ENCODE measurements around the gene NATD1.
"Not testable (repeated sequence)": the region's sequence is repeated elsewhere in the genome, so short reads cannot be mapped to it uniquely, and the experiment has no call there.

The NATD1 gene

DNA sequence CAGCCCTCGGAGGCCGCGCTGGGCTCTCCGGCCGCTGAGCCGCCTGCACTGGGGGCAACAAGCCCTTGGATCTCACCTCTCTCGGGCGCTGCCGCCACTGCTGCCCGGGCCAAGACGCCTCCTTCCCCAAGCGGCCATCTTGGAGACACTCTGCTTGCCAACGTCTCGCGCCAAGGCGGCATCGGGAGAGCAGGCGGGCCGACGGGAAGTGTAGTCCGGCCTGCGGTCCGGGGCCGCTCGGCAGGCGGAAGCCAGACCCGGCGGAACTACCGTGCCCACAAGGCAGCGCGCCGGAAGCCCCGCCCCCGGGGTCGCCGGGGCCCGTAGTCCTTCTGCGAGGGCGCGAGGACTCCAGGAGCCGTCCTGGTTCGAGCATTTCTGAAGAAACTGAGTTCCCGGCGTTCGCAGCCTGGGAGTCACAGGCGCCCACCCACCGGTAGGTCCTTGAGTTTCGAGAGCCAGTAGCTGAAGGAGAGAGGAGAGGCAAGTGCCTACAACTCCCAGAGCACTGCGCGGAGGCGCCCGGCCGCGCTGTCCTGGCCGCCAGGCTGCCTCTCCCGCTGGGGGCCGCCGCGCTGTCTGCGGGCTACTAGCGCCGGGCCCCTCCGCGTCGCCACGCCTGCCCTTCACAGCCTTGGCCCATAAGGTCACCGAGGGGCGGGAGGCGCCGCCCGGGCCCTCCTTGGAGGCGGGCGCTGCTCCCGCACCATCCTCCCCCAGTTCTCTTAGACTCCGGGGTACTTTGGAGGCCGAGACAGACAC is 39.0 kb downstream of the NATD1 start, which contains the start of gene TMEM11:
TMEM11 (minus strand) TSS at position 147 of the 762 bp plus-strand sequence; CDS start at position 138, 9 bp downstream.
- peak; percentile 87 for DNase-seq

DNA sequence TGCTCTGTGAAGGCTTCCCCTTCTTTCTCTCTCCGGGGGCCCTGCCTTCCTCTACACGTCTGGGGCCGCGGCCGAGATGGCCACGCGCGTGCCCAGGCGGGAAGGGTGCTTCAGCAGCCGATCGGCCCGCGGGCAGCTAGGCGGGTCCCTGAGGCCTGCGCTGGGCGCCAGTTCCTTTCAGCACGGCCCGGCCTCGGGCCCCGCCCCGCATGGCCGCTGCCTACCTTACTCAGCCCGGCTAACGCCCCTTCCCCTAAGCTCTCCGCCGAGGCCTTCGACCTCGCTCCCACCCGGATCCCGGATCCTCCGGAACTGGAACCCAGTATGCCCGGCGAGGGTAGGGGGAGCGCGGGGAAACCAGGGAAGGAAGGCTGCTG is 39.6 kb downstream of the NATD1 start:
- DNase-seq, result no peak

DNA sequence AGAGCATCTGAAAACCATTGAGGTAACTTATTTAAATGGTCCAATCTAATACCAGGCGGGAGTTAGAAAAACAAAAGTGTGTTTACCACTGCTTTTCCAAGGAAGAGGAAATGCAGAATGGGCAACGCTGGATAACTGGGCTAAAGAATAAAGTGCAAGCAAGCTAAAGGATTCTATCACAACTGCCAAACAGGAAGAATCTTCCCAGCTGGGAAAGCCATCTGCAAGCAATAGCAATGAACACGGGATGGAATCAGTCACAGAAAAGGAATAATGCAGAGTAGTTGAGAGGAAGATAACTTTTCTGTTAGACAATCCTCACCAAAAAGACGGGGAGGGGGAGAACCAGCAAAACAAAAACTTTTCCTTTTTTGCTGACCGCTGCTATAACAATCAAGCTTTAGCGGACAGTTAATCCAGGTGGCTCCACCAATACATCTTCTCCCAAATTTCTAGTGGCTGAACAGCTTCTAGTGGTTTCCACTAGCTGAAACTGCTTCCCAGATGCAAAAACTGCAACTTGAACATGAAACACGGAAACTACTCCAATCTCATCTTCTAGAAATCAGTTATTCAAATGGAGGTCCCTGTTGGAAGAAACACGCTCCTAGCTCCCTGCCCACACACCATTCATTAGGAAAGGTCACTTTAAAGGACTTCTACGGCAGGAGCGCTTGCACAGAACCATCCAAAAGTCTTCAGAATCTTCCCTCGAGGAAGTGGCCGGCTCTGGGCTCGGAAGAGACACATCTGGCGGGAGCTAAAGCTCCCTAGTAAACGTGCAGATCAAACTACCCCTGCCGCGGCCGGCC is 40.2 kb downstream of the NATD1 start:
- DNase-seq, result no peak

DNA sequence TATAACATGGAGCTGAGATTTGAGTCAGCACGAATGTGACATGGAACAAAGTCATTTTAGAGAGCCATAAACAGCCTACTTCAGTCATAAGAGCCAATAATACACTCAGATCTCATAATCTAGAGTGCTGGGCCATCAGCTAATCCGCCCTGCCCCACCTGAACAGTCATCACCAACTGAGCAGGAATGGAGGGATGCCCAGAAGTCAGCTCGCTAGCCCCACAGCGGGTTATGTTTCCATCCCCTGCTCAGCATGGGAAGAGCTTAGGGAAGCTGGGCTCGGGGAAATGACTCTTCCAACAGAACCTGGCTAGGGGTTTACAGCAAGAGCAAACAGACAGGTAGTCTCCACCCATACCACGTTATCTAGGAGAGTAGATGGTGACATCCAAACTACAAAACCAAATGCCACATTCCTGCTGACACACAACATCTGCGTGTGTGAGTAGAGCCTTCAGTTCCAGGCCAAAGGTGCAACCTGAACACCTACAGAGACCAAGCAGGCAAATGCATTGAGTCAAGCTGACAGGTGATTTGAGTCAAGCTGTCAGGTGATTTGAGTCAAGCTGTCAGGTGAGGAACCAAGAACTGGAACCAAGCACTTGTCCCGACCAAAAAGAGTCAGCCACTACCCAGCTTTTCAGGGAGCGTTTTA is 41.3 kb downstream of the NATD1 start:
- DNase-seq, result no peak

DNA sequence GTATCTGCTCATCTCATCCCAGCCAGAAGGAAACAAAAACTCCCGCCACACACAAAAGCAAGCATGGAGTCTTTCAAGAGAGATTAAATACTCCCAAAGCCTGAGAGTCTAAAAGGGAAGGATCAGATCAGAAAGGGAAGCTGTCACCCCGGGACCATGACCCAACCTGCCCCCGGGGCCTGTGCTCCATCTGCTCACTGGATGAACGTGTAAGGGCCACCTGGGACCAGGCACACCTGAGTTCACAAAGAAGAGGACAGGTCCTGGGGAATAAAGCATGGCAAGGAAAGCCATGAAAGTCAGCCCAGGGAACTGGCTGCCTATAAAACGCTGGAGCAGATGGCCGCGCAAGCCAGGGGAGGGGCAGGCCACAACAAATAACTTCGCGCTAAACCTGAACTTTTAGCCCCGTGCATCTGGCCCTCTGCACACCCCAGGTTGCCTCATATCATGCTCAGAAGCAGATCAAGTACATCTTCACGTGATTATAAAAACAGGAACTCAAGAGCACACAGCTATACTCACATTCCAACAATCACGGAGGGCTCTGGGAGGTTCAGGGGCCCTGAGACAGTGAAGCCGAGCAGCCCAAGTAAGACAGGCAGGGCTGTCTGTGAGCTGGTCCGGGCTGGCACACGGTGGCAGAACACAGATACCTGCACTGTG is 42.7 kb downstream of the NATD1 start:
- DNase-seq, result no peak

DNA sequence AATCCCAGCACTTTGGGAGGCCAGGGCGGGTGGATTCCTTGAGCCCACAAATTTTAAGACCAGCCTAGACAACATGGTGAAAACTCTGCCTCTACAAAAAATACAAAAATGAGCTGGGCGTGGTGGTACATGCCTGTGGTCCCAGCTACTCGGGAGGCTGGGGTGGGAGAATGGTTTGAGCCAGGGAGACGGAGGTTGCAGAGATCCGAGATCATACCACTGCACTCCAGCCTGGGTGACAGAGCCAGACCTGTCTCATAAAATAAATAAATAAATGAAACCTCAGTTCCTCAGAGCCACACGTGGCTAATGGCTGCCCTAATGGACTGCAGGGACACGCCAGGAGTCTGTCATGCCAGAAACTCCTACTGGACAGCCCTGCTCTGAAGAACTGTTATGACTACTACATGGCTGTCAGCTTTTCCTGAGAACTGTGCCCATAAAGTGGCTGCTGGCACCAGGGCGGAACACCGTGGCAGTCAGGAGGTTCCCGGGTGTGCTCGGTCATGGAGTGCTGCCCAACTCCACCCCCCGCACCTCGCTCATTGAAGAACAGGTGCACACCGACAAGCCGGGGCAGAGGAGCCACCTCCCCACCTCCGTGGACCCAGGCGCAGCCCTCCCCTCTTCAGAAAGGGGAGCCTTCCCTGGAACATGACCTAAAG is 43.6 kb downstream of the NATD1 start:
- no peak for DNase-seq

DNA sequence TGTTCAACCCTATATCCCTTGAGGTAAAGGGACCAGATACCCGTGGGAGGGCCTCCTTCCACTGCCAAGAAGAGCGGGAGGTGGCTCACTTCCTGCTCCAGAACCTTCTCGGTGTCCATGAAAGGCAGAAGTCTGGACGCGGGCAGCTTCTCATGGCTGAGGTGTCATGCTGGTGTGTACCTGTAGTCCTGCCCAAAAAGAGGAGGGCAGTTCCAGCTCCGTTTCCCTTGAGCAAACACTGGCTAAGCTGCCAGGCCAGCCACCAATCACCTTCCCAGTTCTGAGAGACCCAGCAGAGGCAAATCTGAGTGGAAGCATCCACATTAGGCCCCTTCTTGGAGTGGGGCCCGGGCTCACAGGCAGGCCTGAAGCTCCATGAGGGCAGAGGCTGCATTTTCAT is 44.9 kb downstream of the NATD1 start:
- DNase-seq, result no peak

DNA sequence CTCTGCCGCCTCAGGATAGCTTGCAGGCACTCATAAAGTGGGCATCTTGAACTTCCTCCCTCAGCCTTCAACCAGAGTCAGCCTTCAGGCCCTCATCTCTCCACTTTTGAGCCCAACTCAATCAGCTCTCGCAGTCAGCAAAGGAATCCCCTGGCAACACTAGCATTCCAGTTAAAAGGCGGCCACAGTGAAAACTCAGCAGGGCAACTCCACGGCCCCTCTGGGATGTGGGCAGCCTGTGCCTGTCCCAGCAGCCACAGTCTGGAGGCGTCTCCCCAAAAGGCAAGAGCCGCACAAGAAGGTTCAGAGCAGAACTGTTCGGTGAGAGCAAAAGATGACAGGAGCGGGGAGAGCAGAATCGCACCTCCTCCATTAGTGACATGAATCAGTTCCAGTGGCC is 48.3 kb downstream of the NATD1 start:
- no peak for DNase-seq

DNA sequence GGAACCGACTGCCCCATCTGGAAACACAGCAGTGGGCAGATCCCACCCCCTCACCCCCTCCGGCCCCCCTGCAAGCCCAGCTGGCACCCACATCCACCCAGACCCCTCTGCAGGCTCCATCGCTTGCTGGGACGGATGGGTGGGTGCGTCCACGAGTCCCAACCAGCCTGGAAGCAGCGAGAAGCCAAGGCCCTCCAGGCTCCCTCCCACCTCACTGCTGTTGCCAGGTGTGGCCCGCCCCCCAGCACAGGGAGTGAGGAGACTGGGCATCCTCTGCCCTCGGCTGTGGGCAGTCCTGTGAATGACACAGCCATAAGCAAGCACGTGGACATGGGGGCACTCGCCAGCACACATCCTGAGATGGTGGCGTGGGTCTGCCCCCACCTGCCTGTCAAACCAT is 50.7 kb downstream of the NATD1 start:
- no peak for DNase-seq

DNA sequence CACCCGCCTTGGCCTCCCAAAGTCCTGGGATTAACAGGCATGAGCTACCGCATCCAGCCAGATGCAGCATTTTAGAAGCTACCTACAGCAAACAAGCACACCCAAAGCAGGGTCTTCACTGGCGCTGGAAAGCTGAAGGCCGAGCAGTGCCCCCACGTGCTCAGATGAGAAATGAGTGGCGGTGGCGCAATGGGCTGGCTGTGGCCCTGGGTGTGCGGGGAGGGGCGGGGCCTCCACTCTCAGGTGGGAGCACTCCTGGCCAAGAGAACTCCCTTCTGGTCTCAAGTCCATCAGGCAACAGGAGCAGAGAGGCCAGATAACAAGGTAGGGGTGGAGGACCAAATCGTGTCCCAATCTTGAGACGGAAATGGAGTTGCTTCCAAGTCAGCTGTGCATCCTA is 51.3 kb downstream of the NATD1 start:
- DNase-seq, result no peak

DNA sequence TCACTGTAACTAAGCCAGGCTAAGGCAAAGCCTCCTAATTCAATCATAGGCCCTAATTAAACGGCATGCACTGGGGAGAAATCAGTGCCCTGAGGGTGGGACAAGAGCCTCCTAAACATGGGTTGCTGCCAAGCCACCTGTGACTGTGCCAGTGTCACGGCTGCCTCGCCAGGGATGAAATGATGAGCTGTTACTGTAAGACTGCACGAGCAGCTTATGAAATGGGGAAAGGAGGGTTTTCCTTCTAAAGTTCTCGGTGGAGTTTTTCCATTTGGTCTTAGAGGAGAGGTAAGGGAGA is 52.0 kb downstream of the NATD1 start:
- DNase-seq, result no peak

DNA sequence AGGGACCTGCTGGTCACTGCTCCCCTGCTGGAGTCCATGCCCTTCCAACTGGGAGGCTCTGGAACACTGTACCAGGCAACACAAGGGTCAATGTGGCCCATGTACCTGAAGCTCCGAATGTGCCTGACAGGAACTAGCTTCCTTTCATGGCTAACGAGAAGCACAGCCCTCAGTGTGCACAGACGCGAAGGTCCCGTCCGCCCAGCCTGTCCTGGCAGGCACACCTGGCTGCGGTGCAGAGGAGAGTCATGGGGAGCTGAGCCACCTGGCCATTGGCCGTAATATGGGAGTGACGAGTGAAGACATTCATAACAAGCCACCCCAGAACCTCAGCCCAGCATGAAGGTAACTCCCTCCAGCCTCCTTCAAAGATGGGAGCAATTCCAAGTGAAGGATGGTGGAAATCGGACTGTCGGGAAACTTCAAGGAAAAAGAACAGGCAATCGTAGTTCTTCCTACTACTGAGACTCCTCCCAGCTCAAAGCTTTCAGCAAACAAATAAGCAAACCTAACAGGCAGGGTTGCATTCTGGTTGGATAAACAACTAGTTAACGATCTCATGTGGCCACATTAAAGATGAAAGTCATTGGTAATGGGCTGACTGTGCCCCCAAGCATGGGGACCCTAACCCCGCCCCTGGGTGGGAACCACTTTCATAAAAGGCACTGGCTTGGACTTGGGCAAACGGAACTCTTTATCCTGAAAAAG is 52.5 kb downstream of the NATD1 start:
- no peak for DNase-seq

DNA sequence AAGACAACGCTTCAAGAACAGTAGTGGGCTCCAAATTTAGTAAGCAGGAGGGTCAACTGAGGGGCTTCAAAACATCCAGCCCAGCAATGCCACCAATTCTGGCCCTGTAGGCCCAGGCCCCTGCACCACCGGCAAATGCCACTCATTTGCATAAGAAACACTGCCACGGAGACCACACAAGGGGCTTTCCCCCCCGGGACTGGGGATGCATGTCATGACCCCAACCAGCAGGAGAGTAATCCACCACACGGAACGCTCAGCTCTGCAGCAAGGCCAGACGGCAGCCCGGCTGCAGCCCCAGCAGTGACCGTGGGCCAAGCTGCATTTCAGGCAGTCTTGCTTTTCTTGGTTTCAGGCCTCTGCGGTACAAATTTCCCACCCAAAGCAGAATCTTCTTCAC is 53.4 kb downstream of the NATD1 start:
- DNase-seq, result no peak

DNA sequence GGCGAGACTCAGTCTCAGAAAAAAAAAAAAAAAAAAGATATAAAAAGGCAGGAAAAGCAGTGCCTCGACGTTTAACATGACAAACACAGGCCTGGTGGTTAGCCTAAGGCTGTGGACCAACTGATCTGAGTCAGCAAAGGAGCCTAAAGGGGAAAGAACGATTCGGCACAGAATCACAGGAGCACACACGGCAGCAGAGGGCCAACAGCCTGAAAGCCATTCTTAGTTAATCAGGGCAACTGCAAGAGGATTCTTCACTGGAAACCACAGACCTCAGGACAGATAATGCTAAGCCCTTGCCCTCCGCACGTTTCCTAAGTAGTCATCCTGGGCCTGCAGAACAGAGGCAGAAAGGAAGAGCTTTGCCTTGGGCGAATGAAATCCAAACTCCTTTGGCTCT is 53.9 kb downstream of the NATD1 start:
- no peak for DNase-seq

DNA sequence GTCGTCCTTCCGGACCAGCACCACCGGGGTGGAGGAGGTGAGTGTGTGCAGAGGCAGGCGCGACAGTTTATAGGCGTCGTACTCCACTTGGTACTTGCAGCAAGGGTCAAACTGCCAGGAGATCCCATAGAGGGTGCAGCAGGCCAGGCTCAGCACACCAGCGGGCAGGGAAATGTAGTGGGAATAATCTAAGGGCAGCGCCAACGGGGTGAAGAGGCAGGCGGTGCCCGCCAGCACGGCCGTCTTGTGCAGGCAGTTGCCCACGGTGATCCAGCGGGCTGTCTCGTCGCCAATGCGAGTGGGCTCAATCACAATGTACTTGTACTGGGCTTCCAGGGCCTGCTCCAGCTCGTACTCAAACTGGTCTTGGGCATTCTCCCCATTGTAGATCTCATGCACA is 54.8 kb downstream of the NATD1 start:
- no peak for DNase-seq

DNA sequence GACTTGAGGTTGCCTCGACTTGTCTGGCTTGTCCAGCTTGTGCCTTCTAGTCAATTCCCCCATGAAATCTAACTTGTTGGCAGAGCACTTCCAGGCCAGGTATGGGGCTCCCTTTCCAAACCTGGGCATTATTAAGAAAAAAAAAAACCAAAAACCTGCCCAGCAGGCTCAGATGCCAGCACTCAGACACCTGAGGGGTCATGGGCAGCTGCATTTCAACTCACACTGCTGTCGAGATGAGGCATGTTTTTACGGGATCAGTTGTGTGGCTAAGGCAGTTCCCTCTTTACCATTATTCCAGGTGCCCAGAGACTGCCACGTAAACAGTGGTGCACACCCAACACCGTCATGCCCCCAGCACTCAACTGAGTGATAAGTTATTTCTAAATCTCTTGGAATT is 57.1 kb downstream of the NATD1 start:
- DNase-seq, result no peak

DNA sequence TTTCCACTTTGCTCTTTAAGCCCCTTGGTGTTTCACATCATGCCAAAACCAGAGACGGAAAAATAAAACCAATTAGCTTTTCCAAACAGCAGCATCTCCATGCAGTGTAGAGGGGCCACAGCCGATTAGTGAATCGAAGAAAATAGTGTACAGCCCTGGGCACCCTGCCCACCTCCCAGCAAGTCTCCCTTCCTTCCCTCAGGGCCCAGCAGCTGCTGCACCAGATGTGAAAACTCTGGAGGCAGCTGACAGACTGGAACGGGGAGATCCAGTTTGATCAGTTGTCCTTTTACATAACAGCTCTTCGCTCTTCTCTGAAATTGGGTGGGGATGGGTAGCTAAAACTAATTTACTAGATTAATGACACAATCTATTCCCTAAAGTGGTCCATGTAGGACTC is 58.5 kb downstream of the NATD1 start:
- peak; percentile 19 for DNase-seq

DNA sequence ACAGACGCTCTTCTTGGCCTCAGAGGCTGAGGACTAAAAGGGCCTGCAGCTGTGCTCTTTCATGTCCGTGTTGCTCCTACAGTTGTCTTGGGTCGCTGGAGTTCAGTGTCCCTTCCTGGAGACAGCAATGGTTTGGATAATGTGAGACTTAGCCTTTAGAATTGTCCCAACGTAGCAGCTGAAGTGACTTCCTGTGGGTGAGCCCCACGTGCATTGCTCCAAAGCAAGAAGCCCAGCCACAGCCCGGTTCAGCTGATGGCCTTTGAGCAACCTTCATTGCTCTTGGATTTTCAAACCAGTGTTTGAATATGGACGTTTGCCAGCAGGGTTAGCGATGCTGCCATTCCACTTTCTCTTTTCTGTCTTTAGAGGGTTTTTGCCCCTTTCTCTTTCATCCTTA is 59.0 kb downstream of the NATD1 start:
- peak; percentile 5 for DNase-seq

DNA sequence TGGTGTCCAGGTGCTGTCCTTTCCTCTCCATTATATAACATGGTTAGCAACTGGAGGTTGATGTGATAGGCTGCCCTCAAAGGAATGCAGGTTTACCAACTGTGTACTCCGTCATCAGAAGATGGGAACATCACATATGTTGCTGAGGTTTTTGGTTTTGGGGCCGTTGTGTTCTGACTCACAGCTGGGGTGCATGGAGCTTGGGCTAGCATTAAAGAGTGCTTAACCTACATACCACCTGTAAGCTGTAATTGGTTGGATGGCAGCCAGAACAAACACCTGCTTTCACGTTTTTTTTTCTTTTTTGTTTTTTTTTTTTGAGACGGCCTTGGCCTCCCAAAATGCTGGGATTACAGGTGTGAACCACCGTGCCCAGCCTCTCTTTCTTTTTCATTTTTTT is 60.2 kb downstream of the NATD1 start:
- no peak for DNase-seq

DNA sequence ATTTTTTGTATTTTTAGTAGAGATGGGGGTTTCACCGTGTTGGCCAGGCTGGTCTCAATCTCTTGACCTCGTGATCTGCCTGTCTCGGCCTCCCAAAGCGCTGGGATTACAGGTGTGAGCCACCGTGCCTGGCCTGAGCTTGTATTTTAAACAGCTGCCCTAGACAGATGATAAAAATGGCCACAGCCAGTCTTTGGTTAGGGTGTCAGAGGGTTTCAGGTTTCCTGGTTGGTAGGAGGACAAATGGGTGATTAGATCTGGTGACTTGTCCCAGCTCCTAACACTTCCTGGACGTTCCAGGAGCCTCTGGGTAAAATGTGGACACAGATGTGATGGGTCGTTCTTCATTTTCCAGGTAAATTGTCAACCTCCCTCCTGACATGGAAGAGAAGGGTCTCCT is 60.8 kb downstream of the NATD1 start:
- not testable (repeated sequence) for DNase-seq

DNA sequence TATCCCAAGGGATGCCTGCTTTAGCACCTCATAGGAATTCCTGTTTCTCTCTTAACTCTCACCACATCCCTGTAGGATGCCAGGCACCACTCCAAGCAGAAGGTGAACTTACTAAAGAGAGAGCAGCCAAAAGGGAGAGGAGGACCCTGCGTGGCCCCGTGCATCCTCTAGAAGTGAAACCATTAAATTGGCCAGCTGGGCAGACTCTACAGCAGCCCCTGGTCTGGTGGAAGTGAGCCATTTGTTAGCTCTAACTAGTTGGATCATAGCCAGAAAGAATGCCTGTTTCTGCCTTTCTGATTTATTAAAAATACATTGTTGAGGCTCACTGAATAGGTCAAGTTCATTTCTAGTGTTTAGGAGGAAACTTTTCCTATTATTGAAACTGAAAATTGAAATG is 61.5 kb downstream of the NATD1 start:
- DNase-seq, result peak; percentile 11

DNA sequence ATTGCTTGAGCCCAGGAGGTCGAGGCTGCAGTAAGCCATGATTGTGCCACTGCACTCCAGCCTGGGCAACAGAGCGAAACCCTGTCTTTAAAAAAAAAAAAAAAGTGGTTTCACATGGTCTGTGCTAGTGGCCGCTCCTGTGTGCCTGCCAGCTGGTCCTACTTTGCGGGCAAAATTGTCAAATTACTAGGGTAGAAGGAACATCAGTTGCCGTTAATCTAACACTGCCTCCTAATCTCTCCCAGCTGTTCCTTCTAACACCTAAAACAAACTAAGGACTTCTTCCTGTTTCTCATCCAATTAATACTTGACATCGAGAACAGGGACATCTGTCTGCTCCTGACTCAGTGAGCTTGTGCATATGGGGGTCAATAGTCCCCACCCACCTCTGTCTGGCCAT is 63.1 kb downstream of the NATD1 start:
- DNase-seq, result no peak

Data from NCI-H446 treated with DMSO at 0.1 percent for 48 hours (cell line).